Osteocyte (in vitro differentiated cells): Measurements from ENCODE around the gene SNX5. TPM values are rescaled to one million over a fixed set of nuclear protein-coding genes. Genes with fewer than 3 reads are reported as not detected.

ENCODE experiments used
- DNase-seq: peaks from one replicate; pipeline ENCODE4 v3.0.0; 2021; ENCODE audit warnings: mixed read lengths; ENCODE audit not compliant: unreplicated experiment; ENCODE audit errors: extremely low spot score
- H3K27ac Mint-ChIP-seq: one replicate; pipeline ENCODE4 v1.8.0; 2021; ENCODE audit warnings: mild to moderate bottlenecking, mixed read lengths; ENCODE audit not compliant: unreplicated experiment
- H3K27me3 Mint-ChIP-seq: one replicate; pipeline ENCODE4 v1.8.0; 2021; ENCODE audit warnings: mixed read lengths; ENCODE audit not compliant: unreplicated experiment
- H3K36me3 Mint-ChIP-seq: one replicate; pipeline ENCODE4 v1.8.0; 2021; ENCODE audit warnings: mixed read lengths; ENCODE audit not compliant: unreplicated experiment
- H3K4me1 Mint-ChIP-seq: one replicate; pipeline ENCODE4 v1.8.0; 2021; ENCODE audit warnings: mixed read lengths; ENCODE audit not compliant: unreplicated experiment
- H3K4me3 Mint-ChIP-seq: one replicate; pipeline ENCODE4 v1.8.0; 2021; ENCODE audit warnings: mild to moderate bottlenecking, moderate library complexity, mixed read lengths; ENCODE audit not compliant: unreplicated experiment
- H3K9me3 Mint-ChIP-seq: one replicate; pipeline ENCODE4 v1.8.0; 2021; ENCODE audit warnings: mixed read lengths; ENCODE audit not compliant: unreplicated experiment
- CTCF ChIP-seq: fragments of 200-600 bp; sonication (generic); IDR thresholded peaks from 2 replicates; pipeline ENCODE4 v1.5.0; 2021; ENCODE audit warnings: antibody characterized with exemption, mild to moderate bottlenecking, moderate library complexity
- total RNA-seq: library from RNA; stranded (reverse); gene quantifications from 2 replicates; pipeline ENCODE4 v1.2.1, GENCODE V29; 2021

Gene SNX5
- total RNA-seq, 1 donor from 2014 or later = 147 TPM

DNA sequence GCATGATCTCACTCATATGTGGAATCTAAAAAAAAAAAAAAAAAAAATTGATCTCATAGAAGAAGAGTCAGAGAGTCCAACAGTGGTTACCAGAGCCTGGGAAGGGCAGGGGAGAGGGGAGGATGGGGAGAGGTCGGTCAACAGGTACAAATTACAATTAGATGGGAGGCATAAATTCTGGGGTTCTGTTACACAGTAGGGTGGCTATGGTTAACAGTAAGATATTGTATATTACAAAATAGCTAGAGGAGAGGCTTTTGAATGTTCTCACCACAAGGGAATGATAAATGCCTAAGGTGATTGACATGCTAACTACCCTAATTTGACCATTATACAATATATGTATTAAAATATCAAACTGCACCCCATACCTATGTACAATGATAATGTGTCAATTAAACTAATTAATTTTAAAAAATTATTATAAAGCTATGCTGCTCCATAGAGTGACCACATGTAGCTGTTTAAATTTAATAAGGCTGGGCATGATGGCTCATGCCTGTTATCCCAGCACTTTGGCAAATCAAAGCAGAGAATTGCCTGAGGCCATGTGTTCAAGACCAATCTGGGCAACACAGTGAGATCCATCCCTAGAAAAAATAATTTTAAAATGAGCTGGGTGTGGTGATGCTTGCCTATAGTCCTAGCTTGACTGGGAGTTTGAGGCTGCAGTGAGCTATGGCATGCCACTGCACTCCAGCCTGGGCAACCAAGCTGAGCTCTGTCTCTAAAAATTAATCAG lies 70.9 kb downstream of the SNX5 start:
- Mint-ChIP-seq H3K4me3 (no peak overlapping the region), H3K4me1 (peaks cover 27% of the 10 kb centered on the region), H3K27ac (no peak overlapping the region), H3K9me3 (peaks cover 2% of the 10 kb centered on the region), H3K36me3 (peaks cover 2% of the 10 kb centered on the region), H3K27me3 (no peaks in the 10 kb centered on the region)
- DNase-seq = no peak
- no peak for TF ChIP-seq CTCF

DNA sequence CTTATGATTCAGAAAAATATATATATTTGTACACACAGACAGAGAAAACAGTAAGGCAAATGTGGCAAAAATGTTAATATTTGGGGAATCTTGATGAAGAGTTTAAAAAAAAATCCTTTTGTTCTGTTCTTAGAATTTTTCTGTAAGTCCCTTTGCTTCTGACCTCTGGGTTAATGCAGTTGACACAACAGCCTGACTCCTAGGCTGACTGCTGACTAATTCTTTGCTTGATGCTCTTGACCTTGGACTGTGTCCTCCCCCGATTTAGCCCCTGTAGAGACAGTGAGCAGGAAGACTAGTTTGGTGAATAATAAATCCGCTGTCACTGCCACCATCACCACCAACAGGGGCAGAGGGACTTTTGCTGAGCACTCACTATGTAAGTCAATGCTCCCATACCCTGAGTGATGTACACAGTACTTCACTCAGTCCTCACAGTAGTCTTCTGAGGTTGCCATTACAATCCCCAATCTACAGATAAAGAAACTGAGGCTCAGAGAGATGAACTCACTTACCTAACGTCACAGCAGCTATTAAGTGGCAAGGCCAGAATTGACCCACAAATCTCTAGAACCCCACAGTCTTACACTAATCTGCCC lies 71.7 kb downstream of the SNX5 start:
- Mint-ChIP-seq H3K36me3 (peaks cover 4% of the 10 kb centered on the region), H3K4me3 (no peak overlapping the region), H3K27ac (no peak overlapping the region), H3K27me3 (no peaks in the 10 kb centered on the region), H3K4me1 (peaks cover 31% of the 10 kb centered on the region), H3K9me3 (peaks cover 11% of the 10 kb centered on the region)
- no peak for DNase-seq
- no peak for TF ChIP-seq CTCF

GRCh38 chr20:17896193-17896723 lies 72.3 kb downstream of the SNX5 start:
- Mint-ChIP-seq H3K27ac (peak overlapping the region; percentile 47), H3K4me1 (peaks cover 31% of the 10 kb centered on the region), H3K9me3 (peaks cover 17% of the 10 kb centered on the region), H3K27me3 (no peaks in the 10 kb centered on the region), H3K4me3 (no peak overlapping the region), H3K36me3 (peaks cover 4% of the 10 kb centered on the region)
- no peak for TF ChIP-seq CTCF
- no peak for DNase-seq

DNA sequence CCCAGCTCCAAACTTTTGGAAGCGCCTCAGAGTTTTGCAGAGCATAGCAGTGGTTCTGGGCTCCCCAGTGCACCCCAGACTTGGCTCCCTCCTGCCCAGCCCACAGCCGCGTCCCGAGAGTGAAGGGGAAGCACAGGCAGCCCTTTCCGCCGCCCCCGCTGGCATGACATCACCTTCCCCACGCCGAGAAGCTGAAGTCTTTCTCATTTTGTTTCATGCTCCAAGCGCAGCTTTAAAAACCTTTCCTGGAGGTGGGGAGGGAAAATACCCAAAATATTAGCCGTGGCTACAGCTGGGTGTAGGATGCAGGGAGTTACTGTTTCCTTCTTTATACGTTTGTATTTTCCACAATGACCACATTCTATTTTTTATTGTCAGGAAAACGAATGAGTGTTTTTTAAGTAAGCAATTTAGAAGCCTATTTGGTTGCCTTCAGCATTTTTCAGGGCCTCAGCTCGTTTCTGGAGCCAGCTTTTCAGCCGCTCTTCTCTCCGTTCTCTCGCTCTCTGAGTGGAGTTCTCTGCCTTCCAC lies 72.9 kb downstream of the SNX5 start:
- H3K9me3 Mint-ChIP-seq = peaks cover 17% of the 10 kb centered on the region
- peak overlapping the region; percentile 47 for H3K27ac Mint-ChIP-seq
- no peak overlapping the region for H3K4me3 Mint-ChIP-seq

More for the DNA sequence above, 72.9 kb downstream of the SNX5 start:
- TF ChIP-seq CTCF = no peak
- peaks cover 4% of the 10 kb centered on the region for H3K36me3 Mint-ChIP-seq
- H3K4me1 Mint-ChIP-seq = peaks cover 31% of the 10 kb centered on the region
- no peaks in the 10 kb centered on the region for H3K27me3 Mint-ChIP-seq
- no peak for DNase-seq
